GM12878 (cell line): ENCODE results near the gene AZGP1. TPM values are rescaled to one million over a fixed set of nuclear protein-coding genes. Genes with fewer than 3 reads are reported as not detected.

Experiments
- FOS ChIP-seq: IDR thresholded peaks from 3 replicates; pipeline ENCODE4 v1.6.1; 2011; ENCODE audit warnings: borderline replicate concordance; ENCODE audit not compliant: insufficient read length; ENCODE audit errors: extremely low read depth
- GATAD2B ChIP-seq: fragments of 450-650 bp; conservative IDR thresholded peaks from 2 replicates; pipeline ENCODE4 v1.6.1; 2017; ENCODE audit warnings: low read depth, mild to moderate bottlenecking, moderate library complexity
- IKZF1 ChIP-seq: fragments of 450-650 bp; conservative IDR thresholded peaks from 2 replicates; pipeline ENCODE4 v1.6.1; 2017; ENCODE audit warnings: antibody characterized with exemption, mild to moderate bottlenecking
- KLF5 ChIP-seq: fragments of 450-650 bp; IDR thresholded peaks from 2 replicates; pipeline ENCODE4 v1.6.1; 2014; ENCODE audit warnings: mild to moderate bottlenecking; ENCODE audit not compliant: partially characterized antibody
- PAX5 ChIP-seq: IDR thresholded peaks from 2 replicates; pipeline ENCODE4 v1.6.1; 2011; ENCODE audit warnings: low read depth, low read length, borderline replicate concordance
- POLR2AphosphoS5 ChIP-seq: IDR thresholded peaks from 2 replicates; pipeline ENCODE4 v1.6.1; 2011; ENCODE audit warnings: mild to moderate bottlenecking, low read length, inconsistent platforms
- RUNX3 ChIP-seq: IDR thresholded peaks from 2 replicates; pipeline ENCODE4 v1.6.1; 2012; ENCODE audit warnings: low read length, inconsistent platforms
- SMARCA5 ChIP-seq: fragments of 450-650 bp; IDR thresholded peaks from 2 replicates; pipeline ENCODE4 v1.6.1; 2017; ENCODE audit warnings: mild to moderate bottlenecking
- STAT3 ChIP-seq: IDR thresholded peaks from 2 replicates; pipeline ENCODE4 v1.6.1; 2011; ENCODE audit warnings: low read depth, low read length, improper control_type of control experiment
- TBL1XR1 ChIP-seq: IDR thresholded peaks from 2 replicates; pipeline ENCODE4 v1.6.1; 2012; ENCODE audit warnings: low read depth, low read length, improper control_type of control experiment
- TCF3 ChIP-seq: IDR thresholded peaks from 2 replicates; pipeline ENCODE4 v1.6.1; 2012; ENCODE audit warnings: low read depth, mild to moderate bottlenecking, low read length, borderline replicate concordance; ENCODE audit not compliant: insufficient read depth
- YY1 ChIP-seq: IDR thresholded peaks from 2 replicates; pipeline ENCODE4 v1.6.1; 2011; ENCODE audit warnings: low read depth, mild to moderate bottlenecking, low read length
- polyA plus RNA-seq, 11 experiments: library from polyadenylated mRNA; depleted of rRNA in 4 of 11; unstranded in 6 of 11; stranded (reverse) in 5 of 11; fragments of >200 nt; fragmentation: Nextera tagmentation in 4 of 11; fragmentation: Illumina TruSeq in 1 of 11; extraction: Ambion mirVana in 4 of 11; extraction: Trizol in 1 of 11; gene quantifications; 1 replicate in 1 of 11; 2 replicates in 10 of 11; pipeline versions ENCODE4 v1.2.1 to v1.2.3, GENCODE V29; 2011 to 2016; ENCODE audit warnings: inconsistent platforms in 2 of 11, missing spikeins in 2 of 11, low read depth in 1 of 11
- total RNA-seq, 4 experiments: library from RNA; depleted of rRNA in 3 of 4; stranded (reverse); fragments of >200 nt in 3 of 4; fragmentation: Illumina TruSeq in 1 of 4; extraction: Trizol in 1 of 4; gene quantifications; 2 replicates each; pipeline versions ENCODE4 v1.2.1 to v1.2.3, GENCODE V29; 2013 to 2021
- TF ChIP-seq, protein P1 (sequence below): fragments of 450-650 bp; IDR thresholded peaks from 2 replicates; pipeline ENCODE4 v1.6.1; 2016; ENCODE audit warnings: mild to moderate bottlenecking, moderate library complexity, borderline replicate concordance
- TF ChIP-seq, protein P2 (sequence below): fragments of 450-650 bp; IDR thresholded peaks from 2 replicates; pipeline ENCODE4 v1.6.1; 2017; ENCODE audit warnings: mild to moderate bottlenecking, moderate library complexity
- TF ChIP-seq, protein P3 (sequence below): IDR thresholded peaks from 2 replicates; pipeline ENCODE4 v1.6.1; 2011; ENCODE audit warnings: low read depth, low read length, improper control_type of control experiment, borderline replicate concordance
- TF ChIP-seq, protein P4 (sequence below): IDR thresholded peaks from 2 replicates; pipeline ENCODE4 v1.6.1; 2012; ENCODE audit warnings: low read depth, low read length, improper control_type of control experiment

Gene AZGP1
- total and polyA plus RNA-seq, 10 of the 15 experiments (the other 5 are each of a cell fraction or from before 2014, with no cell fraction given): 0.18 to 0.64 (median 0.29) TPM; not detected in 5

DNA sequence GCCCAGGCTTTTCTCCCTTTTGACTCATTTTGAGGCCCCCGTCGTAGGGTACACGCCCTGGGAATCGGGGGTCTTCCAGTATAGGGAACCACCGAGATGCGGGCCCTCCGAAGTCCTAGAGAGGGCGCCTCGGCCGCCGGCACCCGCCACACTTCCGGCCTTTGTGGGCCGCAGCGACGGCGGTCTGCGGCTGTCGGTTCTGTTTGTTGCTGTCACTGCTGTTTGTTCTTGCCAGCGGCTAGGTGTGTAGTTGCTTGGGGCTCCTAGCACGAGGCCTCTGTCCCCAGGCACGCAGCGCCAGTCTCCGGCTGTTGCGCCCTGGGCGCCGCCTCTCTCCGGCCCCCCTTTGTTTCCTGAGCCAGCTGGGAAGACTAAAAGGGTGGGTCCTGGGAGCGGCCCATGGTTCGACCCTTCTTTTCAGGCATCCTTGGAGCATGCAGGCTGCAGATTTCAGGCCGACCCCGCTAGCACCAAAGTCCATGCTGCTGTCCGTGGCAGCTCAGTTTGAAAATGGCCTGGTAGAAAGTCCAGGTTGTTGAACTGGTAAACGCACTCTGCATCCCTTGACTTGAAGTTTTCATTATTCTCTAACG, 21.8 kb upstream of the AZGP1 start (continued):
- TF ChIP-seq, protein P1, sequence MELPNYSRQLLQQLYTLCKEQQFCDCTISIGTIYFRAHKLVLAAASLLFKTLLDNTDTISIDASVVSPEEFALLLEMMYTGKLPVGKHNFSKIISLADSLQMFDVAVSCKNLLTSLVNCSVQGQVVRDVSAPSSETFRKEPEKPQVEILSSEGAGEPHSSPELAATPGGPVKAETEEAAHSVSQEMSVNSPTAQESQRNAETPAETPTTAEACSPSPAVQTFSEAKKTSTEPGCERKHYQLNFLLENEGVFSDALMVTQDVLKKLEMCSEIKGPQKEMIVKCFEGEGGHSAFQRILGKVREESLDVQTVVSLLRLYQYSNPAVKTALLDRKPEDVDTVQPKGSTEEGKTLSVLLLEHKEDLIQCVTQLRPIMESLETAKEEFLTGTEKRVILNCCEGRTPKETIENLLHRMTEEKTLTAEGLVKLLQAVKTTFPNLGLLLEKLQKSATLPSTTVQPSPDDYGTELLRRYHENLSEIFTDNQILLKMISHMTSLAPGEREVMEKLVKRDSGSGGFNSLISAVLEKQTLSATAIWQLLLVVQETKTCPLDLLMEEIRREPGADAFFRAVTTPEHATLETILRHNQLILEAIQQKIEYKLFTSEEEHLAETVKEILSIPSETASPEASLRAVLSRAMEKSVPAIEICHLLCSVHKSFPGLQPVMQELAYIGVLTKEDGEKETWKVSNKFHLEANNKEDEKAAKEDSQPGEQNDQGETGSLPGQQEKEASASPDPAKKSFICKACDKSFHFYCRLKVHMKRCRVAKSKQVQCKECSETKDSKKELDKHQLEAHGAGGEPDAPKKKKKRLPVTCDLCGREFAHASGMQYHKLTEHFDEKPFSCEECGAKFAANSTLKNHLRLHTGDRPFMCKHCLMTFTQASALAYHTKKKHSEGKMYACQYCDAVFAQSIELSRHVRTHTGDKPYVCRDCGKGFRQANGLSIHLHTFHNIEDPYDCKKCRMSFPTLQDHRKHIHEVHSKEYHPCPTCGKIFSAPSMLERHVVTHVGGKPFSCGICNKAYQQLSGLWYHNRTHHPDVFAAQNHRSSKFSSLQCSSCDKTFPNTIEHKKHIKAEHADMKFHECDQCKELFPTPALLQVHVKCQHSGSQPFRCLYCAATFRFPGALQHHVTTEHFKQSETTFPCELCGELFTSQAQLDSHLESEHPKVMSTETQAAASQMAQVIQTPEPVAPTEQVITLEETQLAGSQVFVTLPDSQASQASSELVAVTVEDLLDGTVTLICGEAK: peak; percentile 78
- peak; percentile 79; the same call in 1 of the 2 replicates for TF ChIP-seq YY1
- TF ChIP-seq, protein P2, sequence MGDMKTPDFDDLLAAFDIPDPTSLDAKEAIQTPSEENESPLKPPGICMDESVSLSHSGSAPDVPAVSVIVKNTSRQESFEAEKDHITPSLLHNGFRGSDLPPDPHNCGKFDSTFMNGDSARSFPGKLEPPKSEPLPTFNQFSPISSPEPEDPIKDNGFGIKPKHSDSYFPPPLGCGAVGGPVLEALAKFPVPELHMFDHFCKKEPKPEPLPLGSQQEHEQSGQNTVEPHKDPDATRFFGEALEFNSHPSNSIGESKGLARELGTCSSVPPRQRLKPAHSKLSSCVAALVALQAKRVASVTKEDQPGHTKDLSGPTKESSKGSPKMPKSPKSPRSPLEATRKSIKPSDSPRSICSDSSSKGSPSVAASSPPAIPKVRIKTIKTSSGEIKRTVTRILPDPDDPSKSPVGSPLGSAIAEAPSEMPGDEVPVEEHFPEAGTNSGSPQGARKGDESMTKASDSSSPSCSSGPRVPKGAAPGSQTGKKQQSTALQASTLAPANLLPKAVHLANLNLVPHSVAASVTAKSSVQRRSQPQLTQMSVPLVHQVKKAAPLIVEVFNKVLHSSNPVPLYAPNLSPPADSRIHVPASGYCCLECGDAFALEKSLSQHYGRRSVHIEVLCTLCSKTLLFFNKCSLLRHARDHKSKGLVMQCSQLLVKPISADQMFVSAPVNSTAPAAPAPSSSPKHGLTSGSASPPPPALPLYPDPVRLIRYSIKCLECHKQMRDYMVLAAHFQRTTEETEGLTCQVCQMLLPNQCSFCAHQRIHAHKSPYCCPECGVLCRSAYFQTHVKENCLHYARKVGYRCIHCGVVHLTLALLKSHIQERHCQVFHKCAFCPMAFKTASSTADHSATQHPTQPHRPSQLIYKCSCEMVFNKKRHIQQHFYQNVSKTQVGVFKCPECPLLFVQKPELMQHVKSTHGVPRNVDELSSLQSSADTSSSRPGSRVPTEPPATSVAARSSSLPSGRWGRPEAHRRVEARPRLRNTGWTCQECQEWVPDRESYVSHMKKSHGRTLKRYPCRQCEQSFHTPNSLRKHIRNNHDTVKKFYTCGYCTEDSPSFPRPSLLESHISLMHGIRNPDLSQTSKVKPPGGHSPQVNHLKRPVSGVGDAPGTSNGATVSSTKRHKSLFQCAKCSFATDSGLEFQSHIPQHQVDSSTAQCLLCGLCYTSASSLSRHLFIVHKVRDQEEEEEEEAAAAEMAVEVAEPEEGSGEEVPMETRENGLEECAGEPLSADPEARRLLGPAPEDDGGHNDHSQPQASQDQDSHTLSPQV: 0 out of 2 replicates have a peak, but pooled peaks have one; percentile 55
- peak; percentile 69 for TF ChIP-seq IKZF1
- no peak for TF ChIP-seq TBL1XR1
- no peak for TF ChIP-seq FOS
- TF ChIP-seq SMARCA5: no peak
- peak; percentile 71 for TF ChIP-seq POLR2AphosphoS5
- TF ChIP-seq RUNX3: peak; percentile 87
- peak; percentile 31; the same call in 1 of the 2 replicates for TF ChIP-seq PAX5
- TF ChIP-seq, protein P3, sequence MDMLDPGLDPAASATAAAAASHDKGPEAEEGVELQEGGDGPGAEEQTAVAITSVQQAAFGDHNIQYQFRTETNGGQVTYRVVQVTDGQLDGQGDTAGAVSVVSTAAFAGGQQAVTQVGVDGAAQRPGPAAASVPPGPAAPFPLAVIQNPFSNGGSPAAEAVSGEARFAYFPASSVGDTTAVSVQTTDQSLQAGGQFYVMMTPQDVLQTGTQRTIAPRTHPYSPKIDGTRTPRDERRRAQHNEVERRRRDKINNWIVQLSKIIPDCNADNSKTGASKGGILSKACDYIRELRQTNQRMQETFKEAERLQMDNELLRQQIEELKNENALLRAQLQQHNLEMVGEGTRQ: no peak
- TF ChIP-seq TCF3: no peak
- TF ChIP-seq, protein P4, sequence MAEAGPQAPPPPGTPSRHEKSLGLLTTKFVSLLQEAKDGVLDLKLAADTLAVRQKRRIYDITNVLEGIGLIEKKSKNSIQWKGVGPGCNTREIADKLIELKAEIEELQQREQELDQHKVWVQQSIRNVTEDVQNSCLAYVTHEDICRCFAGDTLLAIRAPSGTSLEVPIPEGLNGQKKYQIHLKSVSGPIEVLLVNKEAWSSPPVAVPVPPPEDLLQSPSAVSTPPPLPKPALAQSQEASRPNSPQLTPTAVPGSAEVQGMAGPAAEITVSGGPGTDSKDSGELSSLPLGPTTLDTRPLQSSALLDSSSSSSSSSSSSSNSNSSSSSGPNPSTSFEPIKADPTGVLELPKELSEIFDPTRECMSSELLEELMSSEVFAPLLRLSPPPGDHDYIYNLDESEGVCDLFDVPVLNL: no peak
- TF ChIP-seq KLF5: peak; percentile 15
- TF ChIP-seq STAT3: no peak
- TF ChIP-seq GATAD2B: peak; percentile 65
- TF ChIP-seq, all 136 proteins: peak for 31
